Loucy (cell line): Measurements from ENCODE around the gene ZNF74.

Source experiments
- EZH2phosphoT487 ChIP-seq: fragments of 200-600 bp; IDR thresholded peaks from 2 replicates; pipeline ENCODE4 v1.6.1; 2018; ENCODE audit warnings: antibody characterized with exemption, mild to moderate bottlenecking, moderate library complexity, borderline replicate concordance
- TF ChIP-seq, protein P1 (sequence below): fragments of 200-600 bp; sonication (generic); conservative IDR thresholded peaks from 2 replicates; pipeline ENCODE4 v1.5.1; 2014; ENCODE audit warnings: mild to moderate bottlenecking, antibody characterized with exemption, low read length

DNA sequence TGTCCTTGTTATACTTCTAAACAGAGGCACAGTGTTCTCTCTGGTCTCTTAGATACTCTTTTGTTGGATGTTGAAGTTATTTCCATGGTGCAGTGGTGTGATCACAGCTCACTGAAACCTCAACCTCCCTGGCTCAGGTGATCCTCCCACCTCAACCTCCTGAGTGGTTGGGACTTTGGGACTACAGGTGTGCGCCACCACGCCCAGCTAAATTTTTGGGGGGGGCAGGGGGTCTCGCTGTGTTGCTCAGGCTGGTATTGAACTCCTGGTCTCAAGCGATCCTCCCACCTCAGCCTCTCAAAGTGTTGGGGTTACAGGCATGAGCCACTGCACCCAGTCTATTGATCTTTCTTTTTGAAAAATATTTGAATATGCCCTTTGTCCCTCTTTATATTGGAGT, 14.9 kb downstream of the ZNF74 start:
- TF ChIP-seq, protein P1, sequence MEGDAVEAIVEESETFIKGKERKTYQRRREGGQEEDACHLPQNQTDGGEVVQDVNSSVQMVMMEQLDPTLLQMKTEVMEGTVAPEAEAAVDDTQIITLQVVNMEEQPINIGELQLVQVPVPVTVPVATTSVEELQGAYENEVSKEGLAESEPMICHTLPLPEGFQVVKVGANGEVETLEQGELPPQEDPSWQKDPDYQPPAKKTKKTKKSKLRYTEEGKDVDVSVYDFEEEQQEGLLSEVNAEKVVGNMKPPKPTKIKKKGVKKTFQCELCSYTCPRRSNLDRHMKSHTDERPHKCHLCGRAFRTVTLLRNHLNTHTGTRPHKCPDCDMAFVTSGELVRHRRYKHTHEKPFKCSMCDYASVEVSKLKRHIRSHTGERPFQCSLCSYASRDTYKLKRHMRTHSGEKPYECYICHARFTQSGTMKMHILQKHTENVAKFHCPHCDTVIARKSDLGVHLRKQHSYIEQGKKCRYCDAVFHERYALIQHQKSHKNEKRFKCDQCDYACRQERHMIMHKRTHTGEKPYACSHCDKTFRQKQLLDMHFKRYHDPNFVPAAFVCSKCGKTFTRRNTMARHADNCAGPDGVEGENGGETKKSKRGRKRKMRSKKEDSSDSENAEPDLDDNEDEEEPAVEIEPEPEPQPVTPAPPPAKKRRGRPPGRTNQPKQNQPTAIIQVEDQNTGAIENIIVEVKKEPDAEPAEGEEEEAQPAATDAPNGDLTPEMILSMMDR, result no peak
- TF ChIP-seq EZH2phosphoT487, result no peak
